GM21515 (cell line): ENCODE data around the gene SLC30A1.
A peak's percentile ranks its signal among the peaks of the same experiment; 100 is the strongest.

Experiments
- ATAC-seq: cut with Tn5 transposase; IDR thresholded peaks from one replicate; pipeline ENCODE4 v1.9.1; 2021; ENCODE audit not compliant: unreplicated experiment

The SLC30A1 gene

DNA sequence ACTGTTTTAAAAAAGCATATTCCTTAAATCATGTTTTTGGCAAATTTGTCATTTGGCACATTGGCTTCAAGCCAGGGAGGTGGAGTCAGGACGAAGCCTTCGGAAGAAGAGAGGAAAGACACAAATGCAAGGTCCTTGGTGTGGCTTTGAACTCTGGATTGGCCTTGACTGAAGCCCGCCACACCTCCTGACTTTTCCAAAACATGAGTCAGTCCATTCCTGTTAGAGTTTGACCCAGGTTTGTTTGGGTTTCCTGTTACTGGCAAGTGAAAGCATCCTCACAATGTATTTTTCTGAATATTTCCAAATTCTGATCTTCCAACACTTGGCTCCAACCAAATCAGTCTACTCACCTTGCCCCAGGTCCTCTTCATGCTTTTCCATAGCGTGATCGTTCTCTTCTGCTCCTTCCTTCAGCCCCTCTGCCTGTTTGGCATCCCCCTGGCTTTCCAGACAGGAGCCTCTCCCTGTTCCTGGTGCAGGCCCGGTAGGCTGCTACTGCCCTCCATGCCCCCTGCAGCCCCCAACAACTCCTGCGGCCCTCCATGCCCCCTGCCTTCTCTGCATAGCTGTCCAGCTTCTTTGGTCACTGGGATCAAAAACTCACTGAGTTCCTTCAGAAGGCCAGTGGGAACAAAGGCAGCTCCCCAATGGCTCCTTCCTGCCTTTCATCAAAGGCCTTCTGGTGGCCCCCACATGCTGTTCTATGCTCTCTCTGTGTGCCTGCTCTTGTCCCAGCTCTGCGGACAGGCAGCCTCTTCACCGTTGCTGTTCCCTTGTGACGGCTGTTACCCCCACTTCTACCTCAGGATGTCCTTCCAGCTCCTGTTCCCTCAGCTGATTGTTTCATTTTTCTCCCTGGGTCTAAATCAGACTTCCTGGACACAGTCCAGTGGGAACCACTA is 30.4 kb upstream of the SLC30A1 start:
- ATAC-seq = no peak

DNA sequence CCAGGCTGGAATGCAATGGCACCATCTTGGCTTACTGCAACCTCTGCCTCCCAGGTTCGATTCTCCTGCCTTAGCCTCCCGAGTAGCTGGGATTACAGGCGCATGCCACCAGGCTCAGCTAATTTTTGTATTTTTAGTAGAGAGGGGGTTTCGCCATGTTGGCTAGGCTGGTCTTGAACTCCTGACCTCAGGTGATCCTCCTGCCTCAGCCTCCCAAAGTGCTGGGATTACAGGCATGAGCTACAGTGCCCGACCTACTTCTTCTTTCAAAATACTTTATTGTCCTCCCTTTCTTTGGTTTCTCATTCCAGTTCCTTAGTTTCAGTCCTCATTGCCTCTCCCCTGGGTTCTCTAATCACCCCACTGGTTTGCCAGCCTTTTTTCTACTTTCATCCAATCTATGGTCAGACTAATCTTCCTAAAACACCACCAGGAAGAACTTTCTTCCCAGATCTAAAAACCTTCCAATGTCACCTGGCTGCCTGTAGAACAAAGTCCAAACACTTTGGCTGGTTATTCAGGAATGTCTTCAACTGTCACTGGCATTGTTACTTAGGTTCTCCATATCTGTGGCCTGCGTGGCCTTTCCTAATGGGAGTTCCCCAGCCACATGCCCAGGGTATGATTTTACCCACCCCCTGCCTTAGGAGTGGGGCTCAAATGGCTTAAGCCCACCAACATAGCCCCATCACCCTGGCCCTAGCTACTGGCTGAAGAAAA is 29.0 kb upstream of the SLC30A1 start:
- ATAC-seq = no peak

DNA sequence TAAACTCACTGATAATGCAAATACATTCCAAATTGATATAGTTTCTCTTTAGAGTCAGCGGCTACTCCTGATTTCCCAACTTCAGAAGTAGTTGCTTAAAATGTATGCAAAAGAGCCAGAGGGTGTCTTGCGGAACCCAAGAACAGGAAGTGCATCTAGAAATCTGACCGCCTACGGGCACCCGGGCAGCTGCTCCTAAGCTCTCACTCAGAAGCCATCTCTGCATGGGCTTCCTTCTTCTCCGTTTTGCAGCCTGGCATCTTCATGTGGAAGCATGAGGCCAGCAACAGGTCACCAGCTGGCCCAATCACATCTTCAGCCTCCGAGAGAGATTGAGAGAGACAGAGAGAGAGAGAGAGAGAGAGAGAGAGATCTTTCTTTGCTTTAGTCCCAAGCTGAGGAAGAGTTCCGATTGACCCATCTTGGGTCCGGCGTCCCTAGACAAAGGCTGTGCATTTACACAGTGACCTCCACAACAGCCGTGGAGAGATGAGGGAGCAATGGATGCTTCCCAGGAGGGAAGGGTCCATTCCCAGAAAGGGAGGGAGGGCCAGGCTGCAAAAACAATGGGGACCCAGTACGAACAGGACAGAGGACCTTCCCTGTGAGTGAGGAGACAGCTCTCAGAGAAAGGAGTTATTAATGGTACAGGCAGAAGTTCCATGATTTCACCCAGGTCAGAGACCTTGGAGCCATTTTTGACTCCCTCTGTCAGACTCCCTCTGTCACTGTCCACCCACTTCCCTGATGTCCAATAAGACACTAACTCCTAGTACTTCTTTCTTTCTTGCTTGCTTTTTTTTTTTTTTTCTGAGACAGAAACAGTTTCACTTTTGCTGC is 28.2 kb upstream of the SLC30A1 start:
- ATAC-seq = peak; percentile 91

DNA sequence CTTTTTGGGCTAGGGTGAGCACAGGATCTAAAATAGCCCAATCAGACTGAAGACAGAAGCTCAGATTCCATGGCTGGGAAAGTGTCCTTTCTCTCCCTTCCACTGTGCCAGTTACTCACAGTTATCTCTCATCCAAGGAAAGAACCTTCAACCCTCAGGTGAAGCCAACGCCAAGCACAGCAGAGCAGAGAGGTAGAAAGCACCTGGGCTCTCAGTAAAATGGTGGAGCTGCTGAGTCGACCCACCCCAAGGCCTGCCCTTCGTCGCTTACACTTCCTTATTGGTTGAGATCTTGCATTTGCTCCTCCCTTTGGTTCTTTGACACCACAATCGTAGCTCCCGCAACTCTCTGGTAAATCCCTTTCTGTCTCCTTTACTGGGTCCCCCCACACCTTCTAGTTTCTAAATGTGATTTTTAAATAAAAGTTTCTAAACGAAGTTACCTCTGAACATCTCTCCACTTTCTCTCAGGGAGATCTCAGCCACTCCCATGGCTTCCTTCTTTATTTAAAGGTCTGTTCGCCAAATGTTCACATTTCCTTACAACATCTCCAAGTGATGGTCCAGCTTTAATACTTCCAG is 27.5 kb upstream of the SLC30A1 start:
- ATAC-seq = peak; percentile 86

DNA sequence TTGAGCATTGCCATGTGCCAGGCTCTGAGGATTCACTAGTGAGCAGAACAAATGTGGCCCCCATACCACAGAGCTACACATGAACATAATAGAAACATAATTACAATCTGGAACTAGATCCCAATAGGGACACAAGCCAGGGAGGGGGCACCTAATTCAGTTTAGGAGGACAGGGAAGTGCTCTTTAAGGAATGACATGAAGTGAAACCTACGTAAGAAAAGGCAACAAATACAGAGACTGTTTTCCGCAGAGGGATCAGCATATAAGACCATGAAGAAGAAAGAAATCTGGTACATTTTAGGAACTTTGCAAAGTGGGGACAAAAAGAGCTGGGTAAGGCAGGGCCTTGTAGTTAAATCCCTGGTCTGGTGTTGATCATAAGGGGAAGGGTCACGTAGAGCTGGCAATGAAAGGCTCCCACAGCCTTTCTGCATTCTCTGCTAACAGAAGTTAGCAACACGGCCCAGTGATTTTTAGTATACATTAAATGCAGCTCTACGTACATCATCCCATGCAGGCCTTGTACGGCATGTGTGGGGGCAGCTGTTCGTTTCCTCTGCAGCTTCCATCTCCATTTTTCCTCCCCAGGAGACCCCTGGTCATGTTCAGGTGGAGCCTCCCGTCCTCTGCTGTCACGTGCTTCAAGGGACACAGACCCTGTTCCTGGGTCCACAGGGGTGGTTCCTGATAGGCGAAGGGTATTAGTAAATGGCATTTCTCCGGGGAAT is 26.8 kb upstream of the SLC30A1 start:
- no peak for ATAC-seq

DNA sequence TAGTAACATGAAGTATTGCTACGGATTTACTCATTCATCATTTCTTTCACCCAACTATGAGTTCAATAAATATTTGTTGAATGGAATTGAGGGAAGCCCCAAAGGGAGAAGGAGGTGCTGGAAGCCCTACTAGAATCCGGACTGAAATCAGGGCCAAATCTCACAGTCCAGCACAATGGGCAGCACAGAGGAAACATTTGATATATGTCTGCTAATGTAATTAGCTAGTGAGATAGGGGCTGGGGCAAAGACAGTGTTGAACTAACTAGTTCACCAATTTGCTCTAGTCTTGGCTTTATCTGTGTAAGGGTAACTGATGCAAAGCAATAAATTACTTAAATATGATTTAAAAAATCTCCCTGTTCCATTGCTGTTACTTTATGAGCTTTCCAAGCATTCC is 26.1 kb upstream of the SLC30A1 start:
- ATAC-seq = no peak

DNA sequence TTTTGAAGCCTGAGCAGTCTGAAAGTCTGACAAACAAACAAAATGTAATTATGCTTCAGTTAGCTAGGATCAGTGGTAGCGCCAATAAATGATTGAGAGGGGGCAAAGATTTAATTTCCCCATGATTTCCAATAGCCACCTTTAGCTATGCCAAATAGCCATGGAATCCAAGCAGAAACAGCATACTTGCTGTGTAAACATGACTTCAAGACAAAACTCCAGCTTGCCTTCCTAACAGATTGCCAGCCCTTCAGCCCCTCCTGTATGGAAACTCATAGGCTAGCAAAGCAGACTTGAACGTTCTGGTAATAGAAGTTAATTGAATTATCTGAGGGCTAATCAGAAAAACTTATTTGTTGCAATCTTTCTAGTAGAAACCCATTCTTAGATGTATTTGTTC is 25.6 kb upstream of the SLC30A1 start:
- no peak for ATAC-seq

DNA sequence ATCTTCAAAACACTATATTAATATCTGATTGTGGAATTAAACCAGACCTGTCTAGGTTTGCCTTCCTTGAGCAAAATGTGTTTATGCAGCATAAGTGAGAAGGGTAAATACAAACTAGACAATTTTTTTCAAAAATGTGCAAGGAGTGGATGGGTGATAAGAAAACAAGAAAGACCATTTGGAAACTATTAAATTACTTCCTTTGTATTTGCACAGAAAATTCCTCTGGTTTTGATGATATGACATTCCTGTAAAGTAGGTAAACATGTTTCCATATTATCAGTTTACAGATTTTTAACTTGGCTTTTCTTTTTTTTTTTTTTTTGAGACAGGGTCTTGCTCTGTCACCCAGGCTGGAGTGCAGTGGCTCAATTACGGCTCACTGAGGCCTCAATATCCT is 24.8 kb upstream of the SLC30A1 start:
- no peak for ATAC-seq

DNA sequence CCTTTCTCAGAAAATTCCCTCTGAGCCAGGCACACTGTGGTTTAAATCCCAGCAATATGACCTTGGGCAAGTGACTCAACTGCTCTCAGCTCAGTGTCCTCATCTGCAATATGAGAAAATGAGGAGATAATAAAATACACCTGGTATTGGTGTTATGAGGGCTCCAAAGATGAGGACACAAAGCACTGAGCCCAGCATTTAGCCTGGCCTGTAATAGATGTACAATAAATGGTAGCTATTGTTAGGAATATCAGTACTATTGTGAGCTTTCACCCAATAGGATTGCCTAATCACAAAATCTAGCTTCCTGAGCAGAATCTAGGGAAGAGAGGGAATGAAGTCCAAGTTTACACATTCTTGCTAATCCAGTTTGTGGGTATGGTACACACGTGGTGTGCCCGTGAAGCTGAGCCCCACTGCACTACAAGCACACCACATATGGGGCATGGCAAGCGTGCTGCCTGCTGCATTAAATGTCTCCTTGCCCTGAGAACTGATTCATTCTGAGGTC is 24.3 kb upstream of the SLC30A1 start:
- ATAC-seq = no peak

DNA sequence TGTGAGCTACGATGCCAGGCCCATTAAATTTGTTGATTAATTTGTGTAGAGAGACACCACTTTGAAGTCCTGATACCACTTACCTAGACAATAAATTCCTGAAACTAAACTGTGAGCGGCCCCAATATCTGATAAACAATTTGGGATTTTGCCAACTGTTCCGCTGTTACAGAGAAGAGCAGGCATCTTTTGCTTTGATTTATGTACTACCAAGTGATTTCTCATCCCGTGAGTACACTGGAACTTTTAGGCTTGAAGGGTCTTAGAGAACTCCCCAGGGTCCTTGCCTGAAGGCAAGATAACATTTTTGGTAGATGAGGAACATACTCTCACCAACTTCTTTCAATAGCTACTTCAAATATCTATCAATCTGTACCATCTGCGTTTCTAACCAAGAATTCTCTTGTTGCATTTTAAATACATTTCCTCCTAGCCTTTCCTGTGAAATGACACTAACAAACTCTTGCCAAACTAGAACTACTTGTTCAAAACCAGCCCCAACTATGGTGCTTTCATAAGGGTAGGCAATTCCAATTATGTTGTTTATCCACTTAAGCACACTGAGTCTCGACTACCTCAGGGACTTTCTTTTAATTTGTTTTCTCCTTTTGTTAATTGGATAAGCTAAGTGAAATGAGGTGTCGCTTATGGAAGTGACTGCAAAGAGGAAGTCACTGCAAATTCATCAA is 23.2 kb upstream of the SLC30A1 start:
- ATAC-seq = no peak

DNA sequence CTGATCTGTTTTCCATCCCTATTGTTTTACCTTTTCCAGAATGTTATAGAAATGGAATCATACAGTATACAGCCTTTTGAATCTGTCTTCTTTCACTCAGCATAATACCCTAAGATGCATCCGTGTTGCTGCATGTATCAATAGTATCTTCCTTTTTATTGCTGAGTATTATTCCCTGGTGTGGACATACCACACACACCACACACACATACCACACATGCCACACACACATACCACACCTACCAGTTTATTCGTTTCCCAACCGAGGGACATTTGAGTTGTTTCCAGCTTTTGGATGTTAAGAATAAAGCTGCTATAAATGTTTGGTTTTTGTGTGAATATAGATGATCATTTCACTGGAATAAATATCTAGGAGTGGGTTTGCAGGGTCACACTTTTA is 22.2 kb upstream of the SLC30A1 start:
- no peak for ATAC-seq

DNA sequence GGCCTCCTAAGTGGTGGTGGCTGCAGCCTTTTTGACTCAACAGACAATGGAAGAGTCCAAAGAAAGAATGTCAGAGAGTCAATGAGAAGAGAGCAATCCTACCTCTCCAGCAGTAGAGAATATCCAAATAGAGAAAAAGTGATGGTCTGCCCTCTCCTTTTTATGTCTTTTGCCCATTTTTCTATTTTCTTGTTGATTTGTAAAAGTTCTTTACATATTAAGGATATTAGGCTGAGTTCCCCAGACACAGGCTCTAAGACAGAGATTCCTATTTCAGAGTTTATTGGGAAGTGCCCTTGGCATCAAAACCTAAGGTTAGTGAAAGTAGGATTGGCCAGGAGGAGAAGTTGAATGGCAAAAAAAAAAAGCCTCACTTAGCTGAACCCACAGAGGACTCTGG is 20.3 kb upstream of the SLC30A1 start:
- ATAC-seq = no peak

DNA sequence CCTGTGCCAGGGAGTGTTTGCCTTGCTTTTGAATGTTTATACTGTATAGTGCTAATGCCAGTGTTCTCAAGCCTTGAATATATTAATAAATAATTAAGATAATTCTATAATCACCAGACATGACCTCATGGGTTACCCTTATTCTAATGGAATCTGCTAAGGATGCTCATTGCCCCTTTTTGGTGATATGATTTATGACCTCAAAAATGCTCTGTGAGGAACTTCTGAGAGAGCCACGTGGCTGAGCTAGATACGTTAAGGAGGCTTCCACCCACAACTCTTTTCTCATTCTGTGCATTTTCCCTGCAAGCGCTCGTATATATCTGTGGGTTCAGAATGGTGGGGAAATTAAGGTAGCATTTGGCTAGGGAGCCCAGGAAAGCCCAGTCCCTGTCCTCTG is 19.6 kb upstream of the SLC30A1 start:
- ATAC-seq = no peak

DNA sequence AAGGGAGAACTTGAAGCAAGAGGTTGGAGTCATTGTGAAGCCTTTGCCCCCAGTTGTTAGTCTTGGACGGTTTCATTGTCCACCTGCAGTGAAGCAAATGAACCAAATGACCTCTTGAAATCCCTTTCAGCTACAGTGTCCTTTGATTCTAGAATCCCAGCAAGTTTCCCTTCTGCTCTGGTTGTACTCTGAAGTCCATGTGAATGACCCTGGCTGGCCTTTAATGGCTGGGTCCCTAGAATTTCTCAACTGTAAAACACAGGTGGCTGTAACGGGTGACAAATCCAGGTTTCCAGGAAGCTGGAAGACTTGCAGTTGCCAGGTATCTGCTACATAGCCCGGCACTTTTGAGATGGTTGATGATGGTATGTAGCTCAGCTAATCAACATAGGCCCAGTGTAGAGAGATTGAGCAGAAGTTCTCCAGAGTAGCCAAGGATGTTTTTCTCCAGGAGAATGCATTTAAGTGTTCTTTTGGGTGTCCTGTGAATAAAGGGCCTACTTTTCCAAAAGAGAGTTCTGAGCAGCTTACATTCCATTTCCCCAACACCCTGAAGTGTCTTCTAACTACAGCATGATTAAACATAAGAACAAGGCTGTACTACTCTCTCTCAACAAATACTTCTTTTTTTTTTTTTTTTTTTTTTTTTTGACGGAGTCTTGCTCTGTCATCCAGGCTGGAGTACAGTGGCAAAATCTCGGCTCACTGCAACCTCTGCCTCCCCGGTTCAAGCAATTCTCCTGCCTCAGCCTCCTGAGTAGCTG is 17.6 kb upstream of the SLC30A1 start:
- ATAC-seq = no peak

DNA sequence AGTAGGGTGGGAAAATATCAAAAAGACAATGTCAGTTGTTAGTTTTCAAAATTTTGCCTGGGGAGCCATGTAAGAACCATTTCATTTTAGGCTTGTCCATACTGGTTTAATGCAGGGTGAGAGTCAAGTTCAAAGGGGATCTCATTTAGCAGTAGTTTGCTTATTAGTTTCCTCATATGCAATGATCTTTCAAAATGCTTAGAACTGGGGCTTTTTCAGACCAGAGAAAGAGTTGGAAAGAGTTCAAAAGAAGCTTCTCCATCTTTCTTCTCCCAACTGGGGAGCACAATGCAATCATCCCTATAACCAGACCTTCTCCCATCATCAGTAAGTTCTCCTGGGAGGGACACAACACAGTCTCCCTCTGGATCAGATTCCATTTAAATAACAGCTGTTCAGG is 16.5 kb upstream of the SLC30A1 start:
- ATAC-seq = no peak

DNA sequence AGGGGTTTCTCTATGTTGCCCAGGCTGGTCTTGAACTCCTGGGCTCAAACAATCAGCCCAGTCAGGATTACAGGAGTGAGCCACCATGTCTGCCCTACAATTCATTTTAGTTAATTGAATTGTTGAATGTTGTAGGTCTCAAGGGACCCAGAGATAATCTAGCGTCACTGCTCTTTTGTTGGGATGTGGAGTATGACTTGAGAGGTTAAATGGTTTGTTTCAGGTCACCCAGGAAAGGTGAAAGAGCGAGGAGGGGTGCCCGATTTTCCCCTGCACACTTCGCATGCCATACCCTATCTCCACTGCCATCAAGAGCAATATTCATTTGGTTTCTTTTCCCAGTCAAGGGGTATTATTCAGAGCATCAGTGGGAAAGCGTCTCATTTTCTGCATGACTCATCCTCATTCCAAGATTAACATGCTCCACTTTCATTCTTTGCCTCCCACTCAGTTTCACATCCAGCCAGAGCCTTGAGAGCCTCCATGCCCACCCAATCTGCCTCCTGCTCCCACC is 13.1 kb upstream of the SLC30A1 start:
- ATAC-seq = no peak

DNA sequence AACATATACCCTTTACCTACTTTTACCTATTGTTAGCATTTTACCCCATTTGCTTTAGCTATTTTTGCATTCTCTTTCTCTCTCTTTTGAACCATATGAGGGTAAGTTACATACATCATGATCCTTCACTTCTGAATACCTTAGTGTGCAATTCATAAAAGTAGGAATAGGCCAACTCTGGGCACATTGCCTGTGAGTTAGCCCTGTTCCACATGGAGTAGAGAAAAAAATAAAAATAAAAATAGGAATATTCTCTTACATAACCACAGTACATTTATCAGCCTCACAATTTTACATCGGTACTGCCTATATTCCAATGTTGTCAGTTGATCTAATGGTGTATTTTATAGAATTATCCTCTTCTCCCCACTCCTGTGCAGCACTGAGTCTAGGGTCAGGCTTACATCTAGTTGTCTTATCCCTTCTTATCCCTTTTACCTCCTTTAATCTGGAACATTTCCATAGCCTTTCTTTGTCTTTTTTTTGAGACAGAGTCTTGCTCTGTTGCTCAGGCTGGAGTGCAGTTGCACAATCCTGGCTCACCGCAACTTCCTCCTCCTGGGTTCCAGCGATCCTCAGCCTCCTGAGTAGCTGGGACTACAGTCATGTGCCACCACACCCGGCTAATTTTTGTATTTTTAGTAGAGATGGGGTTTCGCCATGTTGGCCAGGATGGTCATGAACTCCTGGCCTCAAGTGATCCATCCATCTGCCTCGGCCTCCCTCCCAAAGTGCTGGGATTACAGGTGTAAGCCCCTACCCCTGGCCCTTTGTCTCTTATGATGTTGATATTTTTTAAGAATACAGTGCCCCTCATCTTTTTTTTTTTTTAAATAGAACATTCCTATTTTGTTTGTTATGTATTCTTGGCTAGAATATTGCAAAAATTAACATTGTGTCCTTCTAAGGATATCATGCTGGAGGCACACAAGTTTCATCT is 11.1 kb upstream of the SLC30A1 start:
- no peak for ATAC-seq

DNA sequence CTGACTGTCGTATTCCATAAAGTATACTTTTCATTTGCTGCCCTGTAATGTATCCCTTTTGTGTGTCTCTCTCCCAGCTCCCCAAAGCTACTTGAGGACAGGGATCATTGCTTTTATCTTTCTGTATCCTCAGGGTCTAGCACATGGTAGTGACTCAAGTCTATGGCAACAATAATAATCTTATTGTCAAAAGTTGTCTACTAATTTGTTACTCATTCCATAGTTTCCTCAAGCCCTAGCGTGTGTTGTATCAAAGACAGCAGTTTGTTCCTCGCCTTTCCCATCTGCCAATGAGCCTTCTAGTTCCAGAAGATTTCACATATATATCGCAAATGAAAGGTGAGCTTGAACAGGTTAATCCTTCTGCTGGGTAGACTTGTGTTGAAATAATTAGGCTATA is 9.8 kb upstream of the SLC30A1 start:
- ATAC-seq = no peak
